HG02610 (cell line): ENCODE data around the gene RAD21L1.
"Not testable (repeated sequence)": the region's sequence is repeated elsewhere in the genome, so short reads cannot be mapped to it uniquely, and the experiment has no call there.

Source experiments
- ATAC-seq: cut with Tn5 transposase; IDR thresholded peaks from one replicate; pipeline ENCODE4 v1.9.1; 2021; ENCODE audit warnings: mild to moderate bottlenecking, moderate library complexity; ENCODE audit not compliant: unreplicated experiment

Gene RAD21L1

GRCh38 chr20:1199212-1199873, 26.5 kb upstream of the RAD21L1 start:
- no peak for ATAC-seq

- ATAC-seq: no peak
Observed at GRCh38 chr20:1199964-1200363, 25.9 kb upstream of the RAD21L1 start.

GRCh38 chr20:1202762-1203504, 22.9 kb upstream of the RAD21L1 start, which contains the start of gene C20orf202:
Gene C20orf202 (plus strand): TSS chr20:1203454. CDS start chr20:1203586, 132 bp downstream.
- no peak for ATAC-seq

- ATAC-seq: no peak
Observed at GRCh38 chr20:1203630-1204029, 22.2 kb upstream of the RAD21L1 start.

- no peak for ATAC-seq
Observed at GRCh38 chr20:1204113-1204512, 21.7 kb upstream of the RAD21L1 start.

GRCh38 chr20:1204576-1204975, 21.3 kb upstream of the RAD21L1 start:
- no peak for ATAC-seq

- no peak for ATAC-seq
Observed at GRCh38 chr20:1205802-1206201, 20.0 kb upstream of the RAD21L1 start.

- no peak for ATAC-seq
Observed at GRCh38 chr20:1206366-1207148, 19.3 kb upstream of the RAD21L1 start.

- no peak for ATAC-seq
Observed at GRCh38 chr20:1207293-1207878, 18.5 kb upstream of the RAD21L1 start.

- ATAC-seq: no peak
Observed at GRCh38 chr20:1209447-1210387, 16.1 kb upstream of the RAD21L1 start.

GRCh38 chr20:1210501-1210900, 15.3 kb upstream of the RAD21L1 start:
- ATAC-seq: no peak

- ATAC-seq: no peak
Observed at GRCh38 chr20:1212023-1212422, 13.8 kb upstream of the RAD21L1 start.

GRCh38 chr20:1212607-1213396, 13.0 kb upstream of the RAD21L1 start:
- ATAC-seq: no peak

GRCh38 chr20:1214838-1215261, 11.0 kb upstream of the RAD21L1 start:
- no peak for ATAC-seq

- no peak for ATAC-seq
Observed at GRCh38 chr20:1215386-1216170, 10.3 kb upstream of the RAD21L1 start.

GRCh38 chr20:1216527-1217427, 9.1 kb upstream of the RAD21L1 start:
- ATAC-seq: not testable (repeated sequence)

GRCh38 chr20:1222750-1223149, 3.1 kb upstream of the RAD21L1 start:
- ATAC-seq: not testable (repeated sequence)
